ENCODE data around the gene MRO.

DNA sequence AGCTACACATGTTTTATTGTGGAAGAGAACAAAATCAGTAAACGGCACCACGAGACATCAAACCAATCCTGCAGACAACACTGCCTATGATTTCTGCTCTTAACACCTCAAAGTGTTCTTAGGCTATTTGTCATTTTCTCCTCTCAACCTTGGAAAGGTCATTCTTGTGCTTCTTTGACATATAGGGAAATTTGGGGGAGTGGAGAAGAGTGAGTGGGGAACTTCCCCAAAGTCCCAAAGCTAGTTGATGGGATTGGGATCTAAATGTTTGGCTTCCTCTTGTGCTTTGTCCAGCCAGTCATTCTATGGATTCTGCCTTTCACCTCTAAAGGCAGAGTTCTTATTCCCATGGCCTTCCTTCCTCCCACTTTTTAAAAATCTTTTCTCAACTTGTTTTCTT lies 5.8 kb upstream of the MRO start:
- TF ChIP-seq CTCF (IDR thresholded peaks at IDR 0.05 in 4 of 5, conservative IDR thresholded peaks at IDR 0.05 in 1 of 5): no peak
- TF ChIP-seq POLR2A (IDR thresholded peaks at IDR 0.05): no peak
